Caco-2 (cell line): ENCODE measurements around the gene CPEB4. TPM values are rescaled to one million over a fixed set of nuclear protein-coding genes. Genes with fewer than 3 reads are reported as not detected.

Source experiments
- BruUV-seq: library from RNA; stranded (reverse); fragments of 400-500 nt; replicated peaks from 2 replicates; lab custom pipeline; 2021; lab: Mats Ljungman, UMichigan
- CTCF ChIA-PET: fragments of 300-600 bp; sonication (Branson Sonifier 250); formaldehyde crosslinking; loops from one replicate; lab custom pipeline; 2022; ENCODE audit warnings: antibody characterized with exemption; lab: Charles Lee
- POLR2A ChIA-PET: fragments of 300-600 bp; sonication (Branson Sonifier 250); formaldehyde crosslinking; loops from one replicate; lab custom pipeline; 2022; ENCODE audit warnings: antibody characterized with exemption; lab: Charles Lee
- DNase-seq, 2 experiments: peaks; one replicate each; pipeline versions ENCODE4 v3.0.0 to v3.0.0-alpha.2; 2020 to 2022
- H3K27me3 ChIP-seq: replicated peaks from 2 replicates; pipeline ENCODE4 v1.6.0; 2011; ENCODE audit warnings: low read length; ENCODE audit not compliant: control insufficient read depth, insufficient read depth
- H3K36me3 ChIP-seq: 2 replicates; pipeline ENCODE4 v1.5.1; 2011; ENCODE audit warnings: low read length; ENCODE audit not compliant: control insufficient read depth, insufficient read depth
- H3K4me1 ChIP-seq: fragments of 250-450 bp; sonication (Bioruptor Pico); 2 replicates; pipeline ENCODE4 v1.5.1; 2020; ENCODE audit warnings: mild to moderate bottlenecking
- H3K4me3 ChIP-seq: 2 replicates; pipeline ENCODE4 v1.5.1; 2011; ENCODE audit warnings: low read depth, mild to moderate bottlenecking, control low read depth, low read length
- H3K9me3 ChIP-seq: fragments of 250-450 bp; sonication (Bioruptor Pico); 2 replicates; pipeline ENCODE4 v1.5.1; 2020; ENCODE audit warnings: mild to moderate bottlenecking, moderate library complexity
- H3K27ac Mint-ChIP-seq: one replicate; pipeline ENCODE4 v1.8.0; 2022; ENCODE audit warnings: mixed read lengths; ENCODE audit not compliant: unreplicated experiment
- H3K27me3 Mint-ChIP-seq: one replicate; pipeline ENCODE4 v1.8.0; 2022; ENCODE audit warnings: mixed read lengths; ENCODE audit not compliant: insufficient read depth, unreplicated experiment
- H3K36me3 Mint-ChIP-seq: one replicate; pipeline ENCODE4 v1.8.0; 2022; ENCODE audit warnings: mild to moderate bottlenecking, mixed read lengths; ENCODE audit not compliant: insufficient read depth, unreplicated experiment
- H3K4me1 Mint-ChIP-seq: one replicate; pipeline ENCODE4 v1.8.0; 2022; ENCODE audit warnings: low read depth, mixed read lengths; ENCODE audit not compliant: unreplicated experiment
- H3K4me3 Mint-ChIP-seq: one replicate; pipeline ENCODE4 v1.8.0; 2022; ENCODE audit warnings: mild to moderate bottlenecking, moderate library complexity, mixed read lengths; ENCODE audit not compliant: unreplicated experiment
- H3K9me3 Mint-ChIP-seq: one replicate; pipeline ENCODE4 v1.8.0; 2022; ENCODE audit warnings: mixed read lengths; ENCODE audit not compliant: unreplicated experiment
- intact Hi-C: fragments of 100-400 bp; cut with micrococcal nuclease; formaldehyde crosslinking; loops from one replicate; pipeline ENCODE4 v1.10.0; 2022; ENCODE audit not compliant: unreplicated experiment
- total RNA-seq: library from RNA; stranded (reverse); gene quantifications from 2 replicates; pipeline ENCODE4 v1.2.3, GENCODE V29; 2022
- TF ChIP-seq, protein P1 (sequence below), 2 experiments: fragments of 200-600 bp in 1 of 2; IDR thresholded peaks; 1 replicate in 1 of 2; 2 replicates in 1 of 2; pipeline versions ENCODE4 v1.5.1 to v1.8.0; 2011 to 2022; ENCODE audit warnings: antibody characterized with exemption in 1 of 2, control low read depth in 1 of 2, inconsistent platforms in 1 of 2, low read depth in 1 of 2, low read length in 1 of 2, mild to moderate bottlenecking in 1 of 2, moderate library complexity in 1 of 2; ENCODE audit not compliant: insufficient read depth in 1 of 2, severe bottlenecking in 1 of 2, unreplicated experiment in 1 of 2

CPEB4 gene
- total RNA-seq, 1 experiment from 2014 or later, result 25.1 TPM

GRCh38 chr5:173840111-173840983, 47.8 kb upstream of the CPEB4 start:
- Mint-ChIP-seq H3K36me3 (no peaks in the 10 kb centered on the region), H3K9me3 (no peaks in the 10 kb centered on the region), H3K4me3 (no peak overlapping the region), H3K4me1 (peaks cover 15% of the 10 kb centered on the region), H3K27me3 (no peaks in the 10 kb centered on the region), H3K27ac (peak overlapping the region; percentile 71)
- Histone ChIP-seq H3K4me1 (peaks cover 5% of the 10 kb centered on the region; the same call in 1 of the 2 replicates), H3K4me3 (no peak overlapping the region), H3K9me3 (no peaks in the 10 kb centered on the region), H3K36me3 (no peaks in the 10 kb centered on the region), H3K27me3 (no peaks in the 10 kb centered on the region)
- TF ChIP-seq, protein P1, sequence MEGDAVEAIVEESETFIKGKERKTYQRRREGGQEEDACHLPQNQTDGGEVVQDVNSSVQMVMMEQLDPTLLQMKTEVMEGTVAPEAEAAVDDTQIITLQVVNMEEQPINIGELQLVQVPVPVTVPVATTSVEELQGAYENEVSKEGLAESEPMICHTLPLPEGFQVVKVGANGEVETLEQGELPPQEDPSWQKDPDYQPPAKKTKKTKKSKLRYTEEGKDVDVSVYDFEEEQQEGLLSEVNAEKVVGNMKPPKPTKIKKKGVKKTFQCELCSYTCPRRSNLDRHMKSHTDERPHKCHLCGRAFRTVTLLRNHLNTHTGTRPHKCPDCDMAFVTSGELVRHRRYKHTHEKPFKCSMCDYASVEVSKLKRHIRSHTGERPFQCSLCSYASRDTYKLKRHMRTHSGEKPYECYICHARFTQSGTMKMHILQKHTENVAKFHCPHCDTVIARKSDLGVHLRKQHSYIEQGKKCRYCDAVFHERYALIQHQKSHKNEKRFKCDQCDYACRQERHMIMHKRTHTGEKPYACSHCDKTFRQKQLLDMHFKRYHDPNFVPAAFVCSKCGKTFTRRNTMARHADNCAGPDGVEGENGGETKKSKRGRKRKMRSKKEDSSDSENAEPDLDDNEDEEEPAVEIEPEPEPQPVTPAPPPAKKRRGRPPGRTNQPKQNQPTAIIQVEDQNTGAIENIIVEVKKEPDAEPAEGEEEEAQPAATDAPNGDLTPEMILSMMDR (IDR thresholded peaks at IDR 0.05; ENCODE audit: insufficient read depth in 1 of 2, low read depth in 1 of 2, low read length in 1 of 2, severe bottlenecking in 1 of 2, unreplicated experiment in 1 of 2), result no peak
- intact Hi-C loops, result no loop called here
- POLR2A ChIA-PET, result no interaction called here
- DNase-seq, result no peak
- no TSS peak for BruUV-seq
- CTCF ChIA-PET, result no interaction called here

DNA sequence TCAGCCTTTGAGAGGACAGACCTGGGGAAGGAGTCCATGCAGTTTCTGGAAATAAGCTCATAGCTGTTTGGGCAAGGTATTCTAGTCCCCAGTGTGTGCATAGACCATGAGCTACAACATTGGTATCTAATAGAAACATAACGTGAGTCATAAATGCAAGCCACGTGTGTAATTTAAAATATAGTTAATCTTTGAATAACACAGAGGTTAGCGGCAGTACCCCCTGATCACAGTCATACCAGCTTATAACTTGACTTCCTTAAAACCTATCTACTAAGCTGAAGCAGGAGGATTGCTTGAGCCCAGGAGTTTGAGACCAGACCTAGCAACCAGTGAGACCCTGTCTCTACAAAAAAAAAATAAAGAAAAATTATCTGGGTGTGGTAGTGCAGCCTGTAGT, 46.4 kb upstream of the CPEB4 start:
- Histone ChIP-seq H3K36me3 (no peaks in the 10 kb centered on the region), H3K27me3 (no peaks in the 10 kb centered on the region), H3K9me3 (no peaks in the 10 kb centered on the region), H3K4me1 (peaks cover 5% of the 10 kb centered on the region; the same call in 1 of the 2 replicates), H3K4me3 (no peak overlapping the region)
- Mint-ChIP-seq H3K27me3 (no peaks in the 10 kb centered on the region), H3K9me3 (no peaks in the 10 kb centered on the region), H3K27ac (no peak overlapping the region), H3K4me3 (no peak overlapping the region), H3K36me3 (no peaks in the 10 kb centered on the region), H3K4me1 (peaks cover 15% of the 10 kb centered on the region)
- intact Hi-C loops, result no loop called here
- TF ChIP-seq, protein P1 (IDR thresholded peaks at IDR 0.05; ENCODE audit: insufficient read depth in 1 of 2, low read depth in 1 of 2, low read length in 1 of 2, severe bottlenecking in 1 of 2, unreplicated experiment in 1 of 2), result no peak
- ChIA-PET POLR2A (interaction anchor here (0.5 to 0.6 kb wide), 2 partner anchors 60 to 883 kb away, joined by 3 to 4 read pairs; partner anchors contain the start of gene MSX2), CTCF (no interaction called here)
- no TSS peak for BruUV-seq
- DNase-seq, result no peak

DNA sequence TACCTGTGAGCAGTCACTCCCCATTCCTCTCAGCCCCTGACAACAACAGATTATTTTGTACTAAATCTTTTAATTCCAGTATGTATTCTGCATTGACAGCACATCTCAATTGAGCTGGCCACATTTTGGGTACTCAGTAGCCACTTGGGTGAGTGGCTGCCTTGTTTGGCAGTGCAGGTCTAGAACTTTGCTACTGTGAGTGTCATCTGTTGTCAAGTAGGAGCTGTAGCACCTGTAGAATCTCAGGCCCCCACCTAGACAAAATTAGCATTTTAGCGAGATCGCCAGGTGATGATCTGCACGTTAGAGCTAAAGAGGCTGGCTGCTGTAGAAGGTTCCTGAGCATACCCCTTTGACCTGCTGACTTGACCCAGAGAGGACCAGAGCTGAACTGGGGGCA, 44.4 kb upstream of the CPEB4 start:
- ChIA-PET POLR2A (no interaction called here), CTCF (interaction anchor here (0.6 kb wide), 1 partner anchor 129 kb away, joined by 3 read pairs; no protein-coding TSS in a partner anchor)
- TF ChIP-seq, protein P1 (IDR thresholded peaks at IDR 0.05; ENCODE audit: insufficient read depth in 1 of 2, low read depth in 1 of 2, low read length in 1 of 2, severe bottlenecking in 1 of 2, unreplicated experiment in 1 of 2), result no peak
- Histone ChIP-seq H3K4me1 (peaks cover 4% of the 10 kb centered on the region; the same call in 1 of the 2 replicates), H3K36me3 (no peaks in the 10 kb centered on the region), H3K9me3 (peaks cover 2% of the 10 kb centered on the region), H3K27me3 (no peaks in the 10 kb centered on the region), H3K4me3 (no peak overlapping the region)
- no peak overlapping the region for H3K27ac Mint-ChIP-seq
- no peak for DNase-seq
- peaks cover 15% of the 10 kb centered on the region for H3K9me3 Mint-ChIP-seq
- H3K27me3 Mint-ChIP-seq, result no peaks in the 10 kb centered on the region
- no peaks in the 10 kb centered on the region for H3K36me3 Mint-ChIP-seq
- H3K4me1 Mint-ChIP-seq, result peaks cover 13% of the 10 kb centered on the region
- intact Hi-C loops, result no loop called here
- H3K4me3 Mint-ChIP-seq, result no peak overlapping the region
- BruUV-seq, result no TSS peak
